OCI-LY7 (cell line): ENCODE results near the gene WWOX. TPM values are rescaled to one million over a fixed set of nuclear protein-coding genes. Genes with fewer than 3 reads are reported as not detected.

Experiments used
- BruUV-seq: library from RNA; stranded (reverse); fragments of 400-500 nt; replicated peaks from 2 replicates; lab custom pipeline; 2021; lab: Mats Ljungman, UMichigan
- CTCF ChIA-PET: fragments of 300-600 bp; sonication (Branson Sonifier 250); formaldehyde crosslinking; loops from one replicate; lab custom pipeline; 2022; ENCODE audit warnings: antibody characterized with exemption; ENCODE audit not compliant: unreplicated experiment; lab: Charles Lee
- POLR2A ChIA-PET: fragments of 300-600 bp; sonication (Branson Sonifier 250); formaldehyde crosslinking; loops from one replicate; lab custom pipeline; 2022; ENCODE audit warnings: antibody characterized with exemption; lab: Charles Lee
- DNase-seq: peaks from one replicate; pipeline ENCODE4 v3.0.0-alpha.2; 2015; ENCODE audit warnings: low spot score
- H2AFZ ChIP-seq: fragments of 200-600 bp; sonication (generic), shearing (Covaris generic); 2 replicates; pipeline ENCODE4 v1.6.1; 2014; ENCODE audit warnings: mild to moderate bottlenecking, antibody characterized with exemption, low read length, moderate library complexity
- H3K27ac ChIP-seq: fragments of 200-600 bp; sonication (generic); 2 replicates; pipeline ENCODE4 v1.5.1; 2014; ENCODE audit warnings: mixed run types, low read depth, mild to moderate bottlenecking, moderate library complexity, low read length, inconsistent platforms; ENCODE audit not compliant: poor library complexity, severe bottlenecking
- H3K36me3 ChIP-seq: fragments of 200-600 bp; sonication (generic); 2 replicates; pipeline ENCODE4 v1.6.1; 2014; ENCODE audit warnings: mild to moderate bottlenecking, antibody characterized with exemption, low read length, moderate library complexity, mixed read lengths; ENCODE audit not compliant: insufficient read depth
- H3K4me1 ChIP-seq: fragments of 200-600 bp; sonication (generic); 2 replicates; pipeline ENCODE4 v1.5.1; 2014; ENCODE audit warnings: mild to moderate bottlenecking, low read length; ENCODE audit not compliant: insufficient read depth, poor library complexity, severe bottlenecking
- H3K4me2 ChIP-seq: fragments of 200-600 bp; sonication (generic); 2 replicates; pipeline ENCODE4 v1.6.1; 2014; ENCODE audit warnings: mild to moderate bottlenecking, low read length
- H3K4me3 ChIP-seq: fragments of 200-600 bp; sonication (generic); 2 replicates; pipeline ENCODE4 v1.5.1; 2014; ENCODE audit warnings: mild to moderate bottlenecking, low read depth, low read length; ENCODE audit not compliant: poor library complexity, severe bottlenecking
- H3K79me2 ChIP-seq: fragments of 200-600 bp; sonication (generic); 2 replicates; pipeline ENCODE4 v1.6.1; 2016; ENCODE audit warnings: low read depth, mild to moderate bottlenecking, low read length, moderate library complexity, mixed read lengths; ENCODE audit not compliant: insufficient read depth
- H3K9me2 ChIP-seq: fragments of 200-600 bp; sonication (generic); 2 replicates; pipeline ENCODE4 v1.6.1; 2016; ENCODE audit warnings: mild to moderate bottlenecking, low read length, mixed read lengths; ENCODE audit not compliant: insufficient read depth
- H3K9me3 ChIP-seq: fragments of 200-600 bp; sonication (generic); 2 replicates; pipeline ENCODE4 v1.6.1; 2014; ENCODE audit warnings: mild to moderate bottlenecking, mixed run types, low read length, mixed read lengths
- H4K20me1 ChIP-seq: fragments of 200-600 bp; sonication (generic); 2 replicates; pipeline ENCODE4 v1.6.1; 2014; ENCODE audit warnings: mild to moderate bottlenecking, antibody characterized with exemption, low read length, moderate library complexity, mixed read lengths; ENCODE audit not compliant: insufficient read depth
- EZH2phosphoT487 ChIP-seq: fragments of 200-600 bp; sonication (generic); IDR thresholded peaks from 2 replicates; pipeline ENCODE4 v1.6.1; 2018; ENCODE audit warnings: low read depth, borderline replicate concordance, mild to moderate bottlenecking, mixed run types, antibody characterized with exemption, low read length, moderate library complexity, mixed read lengths
- intact Hi-C: fragments of 100-400 bp; cut with micrococcal nuclease; formaldehyde crosslinking; loops from one replicate; pipeline ENCODE4 v1.10.0; 2022; ENCODE audit not compliant: unreplicated experiment
- total RNA-seq, 2 experiments: library from RNA; depleted of rRNA in 1 of 2; stranded (reverse); fragments of >200 nt in 1 of 2; shearing (Covaris generic) in 1 of 2; gene quantifications; 2 replicates each; pipeline ENCODE4 v1.2.3, GENCODE V29; 2014 to 2022
- TF ChIP-seq, protein P1 (sequence below): fragments of 200-600 bp; sonication (generic); conservative IDR thresholded peaks from 2 replicates; pipeline ENCODE4 v1.5.1; 2014; ENCODE audit warnings: mild to moderate bottlenecking, antibody characterized with exemption, low read length, moderate library complexity, mixed read lengths

Gene WWOX
- total RNA-seq, 2 experiments from 2014 or later = 40.2 to 47.6 TPM

DNA sequence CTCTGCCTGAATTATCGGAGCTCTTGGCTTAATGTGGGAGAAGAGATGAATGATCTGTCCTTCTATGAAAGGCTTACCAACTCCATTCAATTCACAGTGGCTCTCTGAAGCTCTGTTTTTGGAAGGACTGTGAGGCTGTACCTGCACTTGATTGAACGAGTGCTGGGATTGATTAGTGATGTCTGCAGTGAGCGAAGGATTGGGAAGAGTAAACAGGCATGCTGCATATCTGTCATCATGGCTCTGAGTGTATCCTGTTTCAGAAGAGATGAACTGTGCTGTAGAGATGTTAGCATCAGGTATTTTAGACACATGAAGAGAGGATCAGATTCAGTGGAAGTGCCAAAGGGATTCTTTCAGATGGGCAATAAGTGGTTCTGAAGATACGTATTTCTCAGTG is 937.1 kb downstream of the WWOX start:
- H3K4me3 ChIP-seq = no peak overlapping the region
- H3K36me3 ChIP-seq = no peaks in the 10 kb centered on the region
- no peaks in the 10 kb centered on the region for H3K9me2 ChIP-seq
- no peaks in the 10 kb centered on the region for H3K79me2 ChIP-seq
- no peaks in the 10 kb centered on the region for H3K9me3 ChIP-seq
- TF ChIP-seq, protein P1, sequence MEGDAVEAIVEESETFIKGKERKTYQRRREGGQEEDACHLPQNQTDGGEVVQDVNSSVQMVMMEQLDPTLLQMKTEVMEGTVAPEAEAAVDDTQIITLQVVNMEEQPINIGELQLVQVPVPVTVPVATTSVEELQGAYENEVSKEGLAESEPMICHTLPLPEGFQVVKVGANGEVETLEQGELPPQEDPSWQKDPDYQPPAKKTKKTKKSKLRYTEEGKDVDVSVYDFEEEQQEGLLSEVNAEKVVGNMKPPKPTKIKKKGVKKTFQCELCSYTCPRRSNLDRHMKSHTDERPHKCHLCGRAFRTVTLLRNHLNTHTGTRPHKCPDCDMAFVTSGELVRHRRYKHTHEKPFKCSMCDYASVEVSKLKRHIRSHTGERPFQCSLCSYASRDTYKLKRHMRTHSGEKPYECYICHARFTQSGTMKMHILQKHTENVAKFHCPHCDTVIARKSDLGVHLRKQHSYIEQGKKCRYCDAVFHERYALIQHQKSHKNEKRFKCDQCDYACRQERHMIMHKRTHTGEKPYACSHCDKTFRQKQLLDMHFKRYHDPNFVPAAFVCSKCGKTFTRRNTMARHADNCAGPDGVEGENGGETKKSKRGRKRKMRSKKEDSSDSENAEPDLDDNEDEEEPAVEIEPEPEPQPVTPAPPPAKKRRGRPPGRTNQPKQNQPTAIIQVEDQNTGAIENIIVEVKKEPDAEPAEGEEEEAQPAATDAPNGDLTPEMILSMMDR = no peak
- no peak for TF ChIP-seq EZH2phosphoT487
- POLR2A ChIA-PET = no interaction called here
- H4K20me1 ChIP-seq = no peaks in the 10 kb centered on the region
- H3K4me2 ChIP-seq = no peak overlapping the region
- no peak overlapping the region for H3K27ac ChIP-seq
- intact Hi-C loops = no loop called here
- H3K4me1 ChIP-seq = no peaks in the 10 kb centered on the region
- no peak overlapping the region for H2AFZ ChIP-seq
- CTCF ChIA-PET = no interaction called here
- no TSS peak for BruUV-seq
- DNase-seq = no peak

DNA sequence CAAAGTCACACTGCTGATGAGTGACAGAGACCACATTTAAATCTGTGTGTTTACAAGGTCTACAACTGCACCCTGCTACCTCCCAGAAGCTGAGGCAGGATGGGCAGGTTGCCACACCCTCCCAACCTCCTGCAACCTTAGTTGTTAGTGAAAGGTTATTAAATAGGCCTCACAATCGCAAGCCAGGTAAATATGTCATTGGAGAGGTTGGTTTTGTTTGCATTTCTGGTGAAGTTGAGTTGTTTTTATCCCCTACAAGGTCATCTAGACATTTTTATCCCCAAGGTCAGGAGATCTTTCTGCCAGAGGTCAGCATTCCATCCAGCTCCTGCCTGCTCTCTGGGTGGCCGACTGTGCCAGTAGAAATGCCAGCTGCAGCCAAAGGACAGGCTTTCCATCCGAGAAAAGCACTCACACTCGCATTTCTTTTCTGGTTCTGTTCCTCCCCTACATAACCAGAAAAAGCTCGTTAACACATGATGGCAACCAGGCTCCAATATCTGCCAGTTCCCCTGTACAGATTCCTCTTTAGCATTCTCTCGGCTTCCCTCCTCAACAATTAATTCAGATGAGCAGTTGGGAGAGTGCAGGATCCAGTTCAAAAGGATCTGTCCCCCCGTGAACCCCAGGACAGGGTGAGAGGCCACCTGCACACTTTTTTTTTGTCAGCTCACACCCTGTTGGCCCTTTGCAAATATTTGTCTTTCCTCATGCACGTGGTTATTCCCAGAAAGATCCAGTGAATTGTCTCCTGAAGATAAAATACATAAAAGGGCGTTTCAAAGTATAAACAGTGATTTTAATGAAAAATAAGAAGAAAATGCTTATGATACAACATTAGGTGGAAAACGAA is 938.3 kb downstream of the WWOX start:
- H4K20me1 ChIP-seq = no peaks in the 10 kb centered on the region
- no peaks in the 10 kb centered on the region for H3K79me2 ChIP-seq
- H3K4me2 ChIP-seq = no peak overlapping the region
- H3K9me3 ChIP-seq = no peaks in the 10 kb centered on the region
- H3K4me3 ChIP-seq = no peak overlapping the region
- no peak for DNase-seq
- intact Hi-C loops = no loop called here
- ChIA-PET POLR2A (no interaction called here), CTCF (no interaction called here)
- BruUV-seq = no TSS peak
- no peaks in the 10 kb centered on the region for H3K36me3 ChIP-seq
- no peaks in the 10 kb centered on the region for H3K9me2 ChIP-seq
- no peak for TF ChIP-seq EZH2phosphoT487
- TF ChIP-seq, protein P1 = no peak
- H2AFZ ChIP-seq = no peak overlapping the region
- H3K27ac ChIP-seq = no peak overlapping the region
- H3K4me1 ChIP-seq = no peaks in the 10 kb centered on the region

DNA sequence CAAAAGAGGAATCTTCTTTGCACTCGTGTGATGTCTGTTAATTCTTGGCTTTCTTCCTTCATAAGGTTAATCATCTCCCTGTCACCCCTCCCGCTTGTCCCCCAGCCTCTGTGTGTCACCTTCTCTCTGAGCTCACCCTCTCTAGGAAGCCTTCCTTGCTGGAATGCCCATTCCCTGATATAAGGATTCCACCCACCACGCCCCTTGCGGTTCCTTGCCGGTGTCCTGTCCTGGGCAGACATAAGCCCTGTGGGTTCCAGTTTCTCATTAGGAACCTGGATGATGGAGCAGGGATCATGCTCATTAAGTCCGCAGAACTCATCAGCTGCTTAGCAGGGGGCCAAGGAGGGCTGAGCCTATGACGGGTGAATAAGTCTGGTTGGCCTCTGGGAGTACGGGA is 941.8 kb downstream of the WWOX start:
- no peak overlapping the region for H3K4me2 ChIP-seq
- POLR2A ChIA-PET = no interaction called here
- no peaks in the 10 kb centered on the region for H3K9me2 ChIP-seq
- H3K79me2 ChIP-seq = no peaks in the 10 kb centered on the region
- H3K4me1 ChIP-seq = no peaks in the 10 kb centered on the region
- no peaks in the 10 kb centered on the region for H3K36me3 ChIP-seq
- BruUV-seq = no TSS peak
- no peak for DNase-seq
- no peaks in the 10 kb centered on the region for H3K9me3 ChIP-seq
- CTCF ChIA-PET = no interaction called here
- no peaks in the 10 kb centered on the region for H4K20me1 ChIP-seq
- TF ChIP-seq EZH2phosphoT487 = no peak
- TF ChIP-seq, protein P1 = no peak
- H2AFZ ChIP-seq = no peak overlapping the region
- no peak overlapping the region for H3K27ac ChIP-seq
- intact Hi-C loops = loop anchor here (10.0 kb wide), 1 partner anchor 116 kb away; no protein-coding TSS in a partner anchor
- no peak overlapping the region for H3K4me3 ChIP-seq
